ENCODE results near the gene CFDP1.
"Not testable (repeated sequence)": the region's sequence is repeated elsewhere in the genome, so short reads cannot be mapped to it uniquely, and the experiment has no call there.

CFDP1 gene

DNA sequence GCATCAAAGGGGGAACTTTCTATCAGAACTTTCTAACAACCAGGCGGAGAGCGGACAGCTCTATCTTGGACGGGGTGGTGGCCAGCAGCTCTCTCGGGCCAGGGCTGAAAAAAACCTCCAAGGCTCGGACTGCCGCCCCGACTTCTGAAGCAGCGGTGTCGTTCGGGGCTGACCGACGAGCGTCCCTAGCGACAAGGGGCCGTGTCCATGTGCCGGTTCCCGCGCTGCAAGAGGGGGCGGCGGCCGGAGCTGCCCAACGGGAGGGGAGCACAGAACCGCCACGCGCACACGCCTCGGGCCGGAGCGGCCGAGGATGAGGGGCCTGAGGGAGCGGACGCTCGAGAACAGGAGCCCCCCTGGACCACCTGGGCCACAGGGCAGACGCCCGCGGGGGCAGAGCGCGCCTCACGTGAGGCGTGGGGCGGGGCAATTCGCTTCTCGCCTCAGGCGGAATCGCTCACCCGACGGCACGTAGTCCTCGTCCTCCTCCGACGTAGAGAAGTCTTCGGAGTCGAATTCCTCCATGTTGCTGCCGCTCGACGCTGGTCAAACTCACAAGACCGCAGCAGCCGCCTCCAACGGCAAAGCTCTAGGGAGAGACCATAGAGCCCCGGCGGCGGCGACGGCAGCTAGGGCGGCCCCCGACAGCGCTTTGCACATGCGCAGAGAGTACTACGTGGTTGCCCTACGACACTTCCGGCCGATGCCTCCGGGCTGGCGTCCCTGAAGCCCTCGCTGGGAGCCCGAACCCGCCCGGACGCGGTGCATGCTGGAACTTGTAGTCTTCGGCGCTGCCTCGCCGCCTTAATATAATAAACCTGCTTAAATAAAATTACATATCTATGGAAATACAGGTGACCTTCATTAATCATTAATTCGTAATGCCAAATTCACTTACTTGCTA is at the start of gene CFDP1:
CFDP1 (minus strand) TSS at position 676 of the 904 bp plus-strand sequence; CDS start at position 525, 151 bp downstream.
- no peak for FAIRE-seq

DNA sequence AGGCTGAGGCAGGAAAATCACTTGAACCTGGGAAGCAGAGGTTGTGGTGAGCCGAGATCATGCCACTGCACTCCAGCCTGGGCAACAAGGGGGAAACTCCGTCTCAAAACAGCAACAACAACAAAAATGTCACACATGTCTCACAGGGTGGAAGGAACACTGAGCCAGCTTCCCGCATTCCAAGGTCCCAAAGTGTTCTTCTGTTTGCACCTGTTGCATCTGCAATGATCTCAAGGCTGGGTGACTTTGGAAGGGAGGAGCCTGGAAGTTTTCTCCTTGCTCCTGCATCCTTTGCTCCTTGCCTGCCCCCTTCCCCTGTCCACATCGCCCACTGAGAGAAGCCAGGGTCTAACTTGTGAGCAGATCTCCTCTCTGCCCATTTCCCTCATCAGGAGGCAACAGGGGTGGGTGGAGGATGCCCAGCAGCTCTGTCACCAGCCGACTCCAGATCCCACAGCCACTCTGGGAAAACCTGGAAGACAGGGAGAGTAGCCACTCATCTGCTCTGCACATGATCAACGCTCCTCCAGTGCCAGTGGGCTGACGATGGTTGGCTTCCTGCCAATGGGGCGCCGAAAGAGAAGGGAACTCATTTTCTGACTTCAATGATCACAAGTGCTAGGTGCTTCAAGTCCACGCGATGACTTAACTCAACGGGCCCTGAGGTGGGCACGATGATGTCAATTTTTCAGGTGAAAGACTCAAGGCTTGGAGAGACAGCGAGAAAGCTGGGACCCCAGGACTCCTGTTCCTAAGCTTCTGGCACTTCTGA is 49.3 kb upstream of the CFDP1 start:
- FAIRE-seq = no peak

DNA sequence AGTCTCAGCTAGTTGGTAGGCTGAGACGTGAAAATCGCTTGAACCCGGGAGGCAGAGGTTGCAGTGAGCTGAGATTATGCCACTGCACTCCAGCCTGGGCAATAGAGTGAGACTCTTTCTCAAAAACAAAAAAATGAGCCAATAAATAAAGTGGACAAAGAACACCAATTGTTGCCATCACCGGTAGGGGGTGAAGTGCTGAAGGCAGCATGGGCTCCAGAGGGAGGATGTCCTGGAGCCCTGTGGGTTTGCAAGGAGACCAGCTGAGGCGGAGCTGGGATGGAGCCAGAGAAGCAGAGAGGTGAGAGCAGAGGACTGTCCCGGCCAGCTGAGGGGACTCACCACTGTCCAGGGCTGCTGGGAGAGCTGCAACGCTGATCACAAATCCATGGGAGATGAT is 48.2 kb upstream of the CFDP1 start:
- no peak for FAIRE-seq

DNA sequence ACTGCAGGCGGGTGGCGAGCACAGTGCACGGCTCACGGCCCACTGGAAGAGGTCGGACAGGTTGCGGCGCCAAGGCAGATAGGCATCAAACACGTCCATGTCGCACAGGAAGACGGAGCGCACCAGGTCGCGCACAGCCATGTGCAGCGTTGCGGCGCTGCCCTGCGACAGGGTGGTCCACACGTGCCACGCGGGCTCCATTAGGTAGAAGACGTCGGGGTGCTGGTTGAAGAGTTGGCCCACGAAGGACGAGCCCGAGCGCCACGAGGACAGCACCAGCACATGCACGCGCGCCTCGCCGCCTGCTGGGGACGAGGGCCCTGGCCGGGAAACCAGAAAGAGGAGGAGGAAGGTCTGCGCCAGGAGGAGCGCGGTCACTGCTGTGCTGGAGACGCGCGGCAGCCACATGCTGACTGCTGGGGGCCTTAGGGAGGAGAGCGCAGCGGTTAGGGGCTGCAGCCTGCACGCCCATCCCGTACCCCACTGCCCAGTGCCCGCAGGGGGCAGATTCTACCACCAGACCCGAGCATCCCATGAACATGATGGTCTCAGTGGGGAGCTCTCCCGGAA is 46.2 kb upstream of the CFDP1 start:
- FAIRE-seq = no peak

DNA sequence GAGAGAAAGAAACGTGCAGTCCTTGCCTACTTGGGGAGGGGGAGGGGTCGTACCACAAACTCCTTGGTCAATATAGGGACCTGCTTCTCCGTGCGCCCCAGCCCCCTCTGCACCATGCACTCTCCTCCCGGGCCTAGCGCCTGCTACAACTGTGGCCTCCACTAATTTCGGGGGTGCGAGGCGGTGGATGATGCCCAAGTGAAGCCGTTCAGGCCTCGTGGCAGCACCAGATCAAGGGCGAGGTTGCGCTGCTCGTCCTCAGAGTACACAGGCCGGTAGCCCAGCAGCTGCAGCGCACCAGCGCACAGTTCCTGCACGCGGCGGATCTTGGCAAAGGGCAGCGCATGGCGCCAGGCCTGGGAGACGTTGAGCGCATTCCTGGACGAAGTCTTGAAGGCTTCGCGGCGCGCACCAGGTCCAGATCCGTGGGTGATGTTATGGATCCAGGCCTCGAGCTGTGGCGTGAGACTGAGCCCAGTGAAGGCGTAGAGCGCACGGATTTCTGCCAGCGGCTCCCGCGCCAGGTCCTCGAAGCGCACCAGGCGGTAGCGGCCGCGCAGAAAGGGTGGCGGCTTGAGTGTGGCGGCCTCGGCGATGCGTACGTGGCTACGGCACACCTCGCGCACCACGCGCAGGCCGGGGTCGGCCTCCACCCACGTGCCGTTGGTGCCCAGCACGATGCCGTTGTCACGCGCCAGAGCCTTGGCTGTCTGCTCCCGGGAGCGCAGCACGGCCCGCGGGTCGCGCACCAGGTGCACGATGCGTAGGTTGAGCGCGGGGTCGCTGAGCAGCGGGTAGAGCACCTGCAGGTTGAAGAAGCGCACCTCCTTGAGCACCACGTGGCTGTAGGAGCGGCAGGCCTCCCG is 45.4 kb upstream of the CFDP1 start:
- FAIRE-seq = no peak

DNA sequence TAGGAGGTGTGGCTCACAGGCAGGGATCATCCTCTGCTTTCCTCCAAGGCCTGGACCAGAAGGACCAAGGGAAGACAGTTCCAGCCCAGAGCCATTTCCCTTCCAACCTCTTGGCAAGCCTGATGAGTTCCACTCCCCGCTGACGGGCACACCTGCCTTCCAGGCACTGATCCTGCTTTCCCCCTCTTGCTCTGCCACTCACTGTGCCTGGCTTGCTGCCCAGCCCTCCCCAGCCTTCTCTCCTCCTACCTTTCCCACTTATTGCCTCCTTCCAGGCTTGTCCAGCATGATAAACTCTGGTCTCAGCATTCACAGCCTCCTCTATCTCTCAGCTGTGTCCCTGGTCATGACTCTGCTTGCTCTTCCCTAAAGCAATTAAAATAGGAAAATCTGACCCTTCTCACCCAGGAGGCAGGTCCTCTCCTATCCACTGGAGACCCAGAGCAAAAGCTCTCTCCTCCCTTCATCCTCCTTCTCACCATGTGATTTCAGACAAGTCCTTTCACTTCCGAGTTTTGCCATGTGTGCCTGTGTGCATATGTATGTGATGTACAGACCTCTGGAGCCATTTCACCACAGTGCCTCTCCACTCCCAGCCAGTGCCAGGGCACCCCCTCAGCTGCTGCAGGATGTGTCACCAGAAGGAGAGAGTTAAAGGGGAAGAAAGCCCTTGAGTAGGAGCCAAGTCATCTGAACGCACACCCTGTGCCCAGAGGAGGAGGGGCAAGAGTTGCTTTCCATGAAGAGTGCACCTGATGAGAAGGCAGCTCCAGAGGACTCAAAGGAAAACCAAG is 44.6 kb upstream of the CFDP1 start:
- FAIRE-seq = no peak

DNA sequence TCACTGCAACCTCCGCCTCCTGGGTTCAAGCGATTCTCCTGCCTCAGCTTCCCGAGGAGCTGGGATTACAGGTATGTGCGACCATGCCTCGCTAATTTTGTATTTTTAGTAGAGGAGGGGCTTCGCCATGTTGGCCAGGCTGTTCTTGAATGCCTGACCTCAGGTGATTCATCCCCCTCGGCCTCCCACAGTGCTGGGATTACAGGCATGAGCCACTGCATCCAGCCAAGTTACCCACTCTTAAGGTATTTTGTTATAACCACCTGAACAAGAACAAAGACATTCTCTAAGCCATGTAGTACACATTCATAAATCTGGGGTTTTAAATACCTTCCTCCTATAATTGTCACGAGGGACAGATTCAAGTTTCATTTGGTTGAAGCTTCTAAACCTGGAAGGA is 43.5 kb upstream of the CFDP1 start:
- no peak for FAIRE-seq

DNA sequence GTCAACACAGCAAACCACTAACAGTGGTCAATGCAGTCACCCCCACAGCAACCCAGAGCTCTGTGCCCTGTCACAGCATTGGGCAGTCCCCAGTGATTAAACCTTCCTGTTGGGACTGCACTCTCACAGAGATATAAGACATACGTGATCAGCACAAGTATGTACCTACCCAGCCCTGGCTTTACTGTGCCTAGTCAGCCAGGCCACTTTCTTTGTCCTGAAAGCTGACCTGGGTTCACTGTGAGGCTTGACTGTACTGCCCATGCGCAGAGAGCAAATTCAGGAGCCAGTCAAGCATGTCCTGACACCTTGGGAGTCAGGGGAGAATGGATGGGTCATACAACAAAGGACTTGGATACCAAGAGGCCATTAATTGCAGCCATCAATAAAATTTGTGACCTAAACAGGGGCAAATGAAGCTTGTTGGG is 42.1 kb upstream of the CFDP1 start:
- no peak for FAIRE-seq

DNA sequence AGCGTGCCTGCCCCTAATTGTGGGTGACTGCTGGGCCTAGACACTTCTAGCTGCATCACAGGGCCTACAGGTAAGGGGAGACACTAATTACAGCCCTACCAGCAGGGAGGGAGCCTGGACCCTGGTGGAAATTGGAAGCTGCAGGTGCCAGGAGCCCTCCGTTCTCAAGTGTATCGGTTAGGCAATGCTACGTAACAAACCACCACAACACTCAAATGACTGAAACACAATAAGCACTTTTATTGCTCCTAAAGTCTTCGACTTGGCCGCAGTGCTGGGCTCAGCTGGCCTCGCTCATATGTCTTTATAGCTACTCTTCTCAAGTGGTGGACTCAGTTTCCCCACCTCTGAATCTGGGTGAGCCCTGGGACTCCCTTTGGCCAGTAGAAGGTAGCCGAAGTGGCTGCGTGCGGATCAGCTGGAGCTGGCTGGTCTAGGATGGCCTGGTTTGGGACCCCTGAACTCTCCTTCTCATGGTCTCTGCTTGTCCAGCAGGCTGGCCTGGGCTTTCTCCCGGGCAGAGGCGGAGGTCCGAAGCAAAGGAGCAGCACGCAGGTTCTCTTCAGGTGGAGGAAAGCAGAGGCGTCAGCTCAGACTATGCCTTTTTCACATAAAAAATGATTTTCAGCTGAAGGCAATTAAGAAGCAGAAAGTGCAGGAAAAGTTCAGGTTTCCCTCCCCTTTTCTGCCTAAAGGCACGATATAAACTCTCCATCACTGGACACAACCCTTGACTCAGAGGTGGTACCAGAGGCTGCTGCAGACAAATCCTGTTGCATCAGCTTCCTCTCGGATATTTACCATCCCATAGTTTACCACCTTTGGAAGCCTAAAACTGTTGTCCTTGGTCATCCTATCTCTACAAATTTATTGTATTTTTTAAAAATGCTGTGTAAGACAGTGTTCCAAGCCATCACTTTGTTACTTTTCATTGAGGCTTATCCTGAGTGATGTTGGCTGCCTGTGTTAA is 39.9 kb upstream of the CFDP1 start:
- no peak for FAIRE-seq

DNA sequence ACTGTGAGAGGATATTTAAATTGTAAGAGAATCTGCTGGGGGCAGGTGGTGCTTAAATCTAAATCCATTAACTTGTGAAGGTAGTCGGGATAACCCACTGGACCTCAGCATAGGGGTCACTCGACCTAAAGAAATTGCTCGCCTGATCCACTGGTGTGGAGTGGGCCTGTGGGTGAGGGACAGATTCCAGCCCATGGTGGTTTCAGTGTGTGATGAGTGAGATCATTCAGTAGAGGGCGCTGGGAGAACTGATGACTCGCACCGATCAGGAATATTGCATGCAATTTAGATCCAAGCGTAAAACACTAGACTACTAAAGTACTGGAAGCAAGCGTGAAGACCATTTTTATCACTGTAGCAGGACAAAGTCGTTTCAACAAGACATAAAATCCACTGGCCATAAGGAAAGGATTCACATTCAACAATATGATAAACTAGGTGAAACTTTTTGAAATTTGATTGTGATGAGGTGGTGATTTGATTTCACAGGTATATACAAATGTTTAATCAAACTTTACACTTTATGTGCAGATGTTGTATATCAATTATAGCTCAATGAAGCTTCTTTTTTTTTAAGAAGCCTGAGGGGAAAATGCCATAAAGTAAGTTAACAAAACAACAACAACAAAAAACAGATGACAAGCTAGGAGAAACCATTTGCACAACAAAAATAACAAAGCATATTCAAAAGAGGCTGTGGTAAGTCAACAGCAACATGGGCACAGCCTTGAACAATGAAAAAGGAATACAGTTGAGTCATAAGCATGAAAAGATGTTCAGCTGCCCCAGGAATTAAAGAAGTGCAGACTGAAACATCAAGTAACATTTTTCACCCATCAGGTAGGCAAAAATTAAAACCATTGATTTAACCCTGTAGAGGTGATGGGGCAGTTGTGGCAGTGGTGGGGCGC is 38.7 kb upstream of the CFDP1 start:
- peak; percentile 70 for FAIRE-seq

DNA sequence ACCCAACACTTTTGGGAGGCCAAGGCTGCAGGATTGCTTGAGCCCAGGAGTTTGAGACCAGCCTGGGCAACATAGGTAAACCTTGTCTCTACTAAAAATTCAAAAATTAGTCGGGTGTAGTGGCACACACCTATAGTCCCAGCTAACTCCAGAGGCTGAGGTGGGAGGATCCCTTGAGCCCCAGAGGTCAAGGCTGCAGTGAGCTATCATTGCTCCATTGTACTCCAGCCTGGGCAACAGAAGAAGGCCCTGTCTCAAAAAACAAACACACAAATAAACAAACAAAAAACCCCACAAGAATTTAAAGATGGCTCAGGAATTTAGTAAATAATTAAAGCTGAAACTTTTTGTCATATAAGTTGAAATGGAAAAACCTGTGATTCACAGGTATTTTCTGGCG is 33.5 kb upstream of the CFDP1 start:
- no peak for FAIRE-seq

DNA sequence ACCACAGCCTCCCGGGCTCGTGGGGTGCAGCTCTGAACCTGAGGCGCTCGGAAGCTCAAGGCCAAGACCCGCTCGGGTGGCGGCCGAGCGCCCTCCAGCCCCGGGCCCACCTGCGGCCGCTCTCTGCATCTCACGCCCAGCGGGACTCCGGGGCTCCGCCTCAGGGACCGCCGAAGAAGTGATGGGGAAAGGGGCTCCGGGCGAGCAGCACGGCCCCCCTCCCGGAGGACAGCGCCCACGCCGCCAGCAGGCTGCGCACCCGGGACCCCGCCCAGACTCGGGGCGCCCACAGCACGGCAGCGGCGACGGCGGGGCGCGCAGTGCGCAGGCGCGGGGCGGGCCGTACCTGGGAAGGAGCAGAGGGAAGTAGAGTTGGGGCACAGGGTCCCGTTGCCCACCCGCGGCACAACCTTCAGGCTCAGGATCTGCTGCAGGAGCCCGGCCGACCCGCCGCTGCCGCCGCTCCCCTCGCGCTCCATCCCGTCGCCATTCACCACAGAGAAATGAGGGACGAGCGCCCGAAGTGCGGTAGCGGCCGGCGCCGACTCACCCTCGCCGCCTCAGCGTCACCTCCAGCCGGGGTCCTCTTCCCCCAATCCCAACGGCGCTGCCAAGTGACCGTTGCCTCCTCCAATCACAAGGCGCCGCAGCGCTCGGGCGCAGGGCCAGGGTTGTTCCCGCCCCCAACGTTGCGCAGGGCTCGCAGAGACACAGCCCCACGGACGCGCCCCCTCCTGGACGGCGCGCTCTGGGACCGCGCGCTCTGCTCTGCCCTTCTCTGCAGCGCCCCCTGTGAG is 31.0 kb upstream of the CFDP1 start, which contains the start of gene TMEM170A:
TMEM170A (minus strand) TSS at position 568 of the 797 bp plus-strand sequence; CDS start at position 479, 89 bp downstream.
- peak; percentile 86 for FAIRE-seq

DNA sequence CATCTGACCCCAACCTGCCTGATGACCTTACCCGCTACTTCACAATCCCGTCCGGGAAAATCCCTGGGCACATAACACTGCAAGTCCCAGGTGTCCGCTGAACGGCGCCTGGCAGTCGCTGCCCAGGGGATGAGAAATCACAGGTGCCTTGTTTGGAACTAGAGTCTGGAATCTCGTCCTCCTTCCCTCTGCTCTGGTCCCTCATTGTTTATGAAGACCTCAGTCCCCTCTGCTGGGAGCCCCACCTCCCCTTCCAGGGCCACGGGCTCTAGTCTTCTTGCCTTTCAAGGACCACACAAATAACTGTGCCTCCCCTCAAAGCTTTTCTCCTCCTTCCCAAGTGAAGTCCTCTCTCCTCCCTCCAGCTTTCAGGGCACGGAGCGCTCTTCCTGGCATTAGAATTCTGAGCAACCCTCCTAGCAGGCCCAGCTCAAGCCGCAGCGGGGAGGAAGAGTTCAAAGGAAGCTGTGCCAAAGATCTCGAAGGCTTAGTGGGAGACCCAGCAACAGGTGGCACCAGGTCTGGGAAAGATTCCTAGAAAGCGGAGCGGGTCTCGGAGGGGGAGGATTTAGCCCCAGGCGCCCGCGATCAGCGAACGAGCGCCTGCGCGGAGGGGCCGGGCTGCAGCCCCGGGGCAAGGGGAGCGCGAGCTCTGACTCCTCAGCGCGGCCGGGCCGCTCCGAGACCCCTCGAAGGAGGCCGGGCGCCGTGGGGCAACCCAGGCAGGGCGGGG is 30.3 kb upstream of the CFDP1 start:
- not testable (repeated sequence) for FAIRE-seq

DNA sequence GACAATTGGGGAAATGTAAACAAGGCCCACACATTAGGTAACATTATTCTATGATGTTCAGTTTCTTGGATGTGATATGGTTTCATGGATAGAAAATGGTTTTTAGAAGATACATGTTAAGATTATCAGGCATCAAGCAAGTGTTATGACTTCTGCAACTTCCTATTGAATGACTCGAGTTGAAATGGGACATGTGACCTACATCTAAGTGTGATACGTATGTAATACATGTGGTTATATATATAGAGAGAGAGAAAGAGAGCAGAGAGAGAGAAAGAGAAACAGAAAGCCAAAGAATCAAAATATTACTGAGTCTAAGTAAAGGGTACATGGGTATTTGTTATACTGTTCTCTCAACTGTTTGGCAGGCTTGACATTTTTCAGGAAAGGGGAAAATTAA is 29.5 kb upstream of the CFDP1 start:
- no peak for FAIRE-seq

DNA sequence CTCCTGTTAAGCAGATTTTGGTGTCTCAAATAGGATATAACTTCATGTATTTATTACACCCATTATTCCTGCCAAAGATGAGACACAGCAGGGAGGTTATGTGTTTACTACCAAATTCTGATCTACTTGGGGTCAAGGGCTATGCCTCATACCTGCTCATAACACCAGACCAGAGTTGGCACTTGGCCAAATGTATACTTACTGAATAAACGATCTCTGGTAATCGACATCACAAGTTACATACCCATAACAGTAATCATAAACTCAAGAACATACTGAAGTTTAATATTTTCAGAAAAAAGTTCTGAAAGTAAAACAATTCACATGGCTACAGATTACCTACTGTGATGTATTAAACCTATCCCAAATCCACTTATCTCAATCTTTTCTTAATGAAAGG is 28.3 kb upstream of the CFDP1 start:
- no peak for FAIRE-seq

DNA sequence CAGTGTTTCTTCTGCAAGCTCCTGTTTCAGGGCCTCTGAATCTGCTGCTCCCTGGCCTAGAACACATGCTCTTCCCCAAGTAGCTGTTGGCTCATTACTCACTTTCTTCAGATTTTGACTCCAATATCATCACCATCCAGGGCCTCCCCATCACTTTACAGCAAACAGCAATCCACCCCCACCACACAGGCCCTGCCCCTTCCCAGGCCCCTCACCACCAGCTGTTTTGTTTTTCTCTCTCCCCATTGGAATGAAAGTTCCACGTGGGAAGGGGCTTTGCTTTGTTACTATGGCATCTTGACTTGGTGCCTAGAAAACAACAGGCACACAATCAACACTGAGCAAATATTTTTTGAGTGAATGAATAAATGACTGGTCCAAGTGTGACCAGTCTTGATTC is 27.1 kb upstream of the CFDP1 start:
- FAIRE-seq = no peak

DNA sequence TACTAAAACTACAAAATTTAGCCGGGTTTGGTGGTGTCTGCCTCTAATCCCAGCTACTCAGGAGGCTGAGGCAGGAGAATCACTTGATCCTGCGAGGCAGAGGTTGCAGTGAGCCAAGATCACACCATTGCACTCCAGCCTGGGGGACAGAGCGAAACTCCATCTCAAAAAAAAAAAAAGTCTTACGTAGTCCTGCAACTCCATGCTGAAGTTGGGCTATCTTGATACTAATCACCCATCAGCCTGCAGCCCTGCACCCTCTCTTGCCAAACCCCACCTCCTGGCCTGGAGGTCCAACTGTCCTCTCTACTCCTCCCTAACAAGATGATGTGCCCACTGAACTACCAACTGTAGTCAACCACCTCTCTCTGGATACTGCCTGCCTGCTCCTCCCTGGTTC is 26.4 kb upstream of the CFDP1 start:
- no peak for FAIRE-seq

DNA sequence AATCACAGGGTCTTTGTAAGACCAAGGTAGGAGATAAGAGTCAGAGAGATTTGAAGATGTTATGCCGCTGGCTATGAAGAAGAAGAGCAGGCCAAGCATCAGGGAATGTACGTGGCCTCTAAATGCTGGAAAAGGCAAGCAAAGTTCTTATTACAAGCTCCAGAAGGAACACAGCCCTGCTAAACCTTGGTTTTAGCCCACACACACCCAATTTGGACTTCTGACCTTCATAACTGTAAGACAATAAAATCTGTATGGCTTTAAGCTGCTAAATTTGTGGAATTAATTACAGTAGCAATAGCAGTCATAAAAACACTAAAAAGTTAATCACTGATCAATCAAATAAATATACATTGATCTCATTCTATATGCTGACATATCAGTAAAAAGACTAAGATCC is 25.1 kb upstream of the CFDP1 start:
- FAIRE-seq = no peak

All from TTC549 (cell line).